ENCODE results near the gene OR7E24.
"Not testable (repeated sequence)": the region's sequence is repeated elsewhere in the genome, so short reads cannot be mapped to it uniquely, and the experiment has no call there.

OR7E24 gene

GRCh38 chr19:9250630-9251029 lies at the start of gene OR7E24:
Gene OR7E24, plus strand, starts transcription at chr19:9250930. Its CDS starts 114 bp downstream, at chr19:9251044.
- DNase-seq, result no peak

- DNase-seq, result peak; percentile 39
Measured at GRCh38 chr19:9205501-9206113, 45.1 kb upstream of the OR7E24 start.

GRCh38 chr19:9219489-9219888 lies 31.2 kb upstream of the OR7E24 start, which contains the start of gene OR7D4:
Gene OR7D4, minus strand, starts transcription at chr19:9219589. Its CDS starts 4,752 bp downstream, at chr19:9214837.
- no peak for DNase-seq

- DNase-seq, result no peak
Measured at GRCh38 chr19:9251236-9251635, 506 bp downstream of the OR7E24 start.

GRCh38 chr19:9283485-9283884 lies 32.8 kb downstream of the OR7E24 start:
- DNase-seq, result not testable (repeated sequence)

- DNase-seq, result no peak
Measured at GRCh38 chr19:9289231-9289884, 38.6 kb downstream of the OR7E24 start.

- DNase-seq, result no peak
Measured at GRCh38 chr19:9295411-9295849, 44.7 kb downstream of the OR7E24 start.

- no peak for DNase-seq
Measured at GRCh38 chr19:9296336-9296735, 45.6 kb downstream of the OR7E24 start.
